GM12875 (cell line): ENCODE results near the gene FGFR3.

ENCODE experiments used
- H3K4me3 ChIP-seq: one replicate; pipeline ENCODE4 v1.5.1; 2011; ENCODE audit warnings: low read depth, low read length, control low read depth
- TF ChIP-seq, protein P1 (sequence below): IDR thresholded peaks from 2 replicates; pipeline ENCODE4 v1.5.1; 2011; ENCODE audit warnings: low read depth, mild to moderate bottlenecking, control low read depth, inconsistent platforms, low read length, moderate library complexity, borderline replicate concordance; ENCODE audit not compliant: insufficient read depth

FGFR3 gene

DNA sequence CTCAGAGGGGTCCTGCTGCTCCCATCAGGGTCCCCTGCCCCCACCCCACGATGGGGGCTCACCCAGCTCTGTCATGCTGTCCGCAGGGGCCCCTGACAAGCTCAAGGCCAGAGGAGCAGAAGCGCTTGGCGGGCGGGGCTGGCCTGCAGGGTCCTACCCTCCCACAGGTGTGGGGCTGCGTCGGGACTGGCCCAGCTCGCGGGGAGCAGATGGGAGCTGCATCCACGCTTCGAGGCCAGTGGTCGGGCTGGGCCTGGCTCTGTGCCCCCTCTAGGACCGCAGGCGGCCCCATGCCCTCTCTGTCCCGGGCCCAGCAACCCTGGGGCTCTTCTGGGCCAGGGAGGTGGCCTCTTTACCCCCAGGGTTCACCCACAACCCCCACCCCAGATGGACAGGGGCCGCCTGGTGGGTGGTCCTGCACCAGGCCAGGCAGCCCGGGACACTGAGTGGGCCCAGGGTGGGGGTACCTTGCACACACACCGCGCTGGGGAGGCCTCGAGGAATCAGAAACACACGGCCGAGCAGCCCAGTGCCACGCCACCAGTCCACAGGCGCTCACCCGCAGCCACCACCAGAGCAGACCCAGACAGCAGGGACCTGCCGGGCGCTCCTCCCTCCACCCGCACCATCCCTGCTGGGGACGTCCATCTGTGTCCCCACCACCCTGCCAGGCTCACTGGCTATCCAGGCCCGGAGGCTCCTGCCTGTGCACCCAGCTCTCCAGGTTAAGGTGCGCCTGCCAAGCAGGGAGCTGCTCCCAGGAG lies 41.8 kb upstream of the FGFR3 start:
- TF ChIP-seq, protein P1, sequence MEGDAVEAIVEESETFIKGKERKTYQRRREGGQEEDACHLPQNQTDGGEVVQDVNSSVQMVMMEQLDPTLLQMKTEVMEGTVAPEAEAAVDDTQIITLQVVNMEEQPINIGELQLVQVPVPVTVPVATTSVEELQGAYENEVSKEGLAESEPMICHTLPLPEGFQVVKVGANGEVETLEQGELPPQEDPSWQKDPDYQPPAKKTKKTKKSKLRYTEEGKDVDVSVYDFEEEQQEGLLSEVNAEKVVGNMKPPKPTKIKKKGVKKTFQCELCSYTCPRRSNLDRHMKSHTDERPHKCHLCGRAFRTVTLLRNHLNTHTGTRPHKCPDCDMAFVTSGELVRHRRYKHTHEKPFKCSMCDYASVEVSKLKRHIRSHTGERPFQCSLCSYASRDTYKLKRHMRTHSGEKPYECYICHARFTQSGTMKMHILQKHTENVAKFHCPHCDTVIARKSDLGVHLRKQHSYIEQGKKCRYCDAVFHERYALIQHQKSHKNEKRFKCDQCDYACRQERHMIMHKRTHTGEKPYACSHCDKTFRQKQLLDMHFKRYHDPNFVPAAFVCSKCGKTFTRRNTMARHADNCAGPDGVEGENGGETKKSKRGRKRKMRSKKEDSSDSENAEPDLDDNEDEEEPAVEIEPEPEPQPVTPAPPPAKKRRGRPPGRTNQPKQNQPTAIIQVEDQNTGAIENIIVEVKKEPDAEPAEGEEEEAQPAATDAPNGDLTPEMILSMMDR, result no peak
- no peak overlapping the region for H3K4me3 ChIP-seq

DNA sequence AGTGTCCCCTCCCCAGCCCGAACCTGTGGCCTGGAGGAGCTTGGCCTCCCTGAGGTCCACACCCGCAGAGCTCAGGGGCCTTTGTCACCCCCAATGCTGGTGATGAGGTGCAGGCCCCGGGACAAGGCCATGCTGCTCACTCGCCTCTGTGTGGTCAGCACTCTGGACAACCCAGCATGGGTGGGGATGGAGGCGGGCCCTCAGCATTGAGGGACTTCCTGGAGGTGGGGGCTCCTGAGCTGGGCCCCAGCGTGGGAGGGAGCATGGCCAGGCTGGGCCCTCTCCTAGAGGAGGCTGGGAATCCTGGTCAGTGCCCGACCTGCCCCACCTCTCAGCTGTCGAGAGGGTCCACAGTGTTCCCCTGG lies 41.2 kb upstream of the FGFR3 start:
- no peak overlapping the region for H3K4me3 ChIP-seq
- TF ChIP-seq, protein P1, result no peak

DNA sequence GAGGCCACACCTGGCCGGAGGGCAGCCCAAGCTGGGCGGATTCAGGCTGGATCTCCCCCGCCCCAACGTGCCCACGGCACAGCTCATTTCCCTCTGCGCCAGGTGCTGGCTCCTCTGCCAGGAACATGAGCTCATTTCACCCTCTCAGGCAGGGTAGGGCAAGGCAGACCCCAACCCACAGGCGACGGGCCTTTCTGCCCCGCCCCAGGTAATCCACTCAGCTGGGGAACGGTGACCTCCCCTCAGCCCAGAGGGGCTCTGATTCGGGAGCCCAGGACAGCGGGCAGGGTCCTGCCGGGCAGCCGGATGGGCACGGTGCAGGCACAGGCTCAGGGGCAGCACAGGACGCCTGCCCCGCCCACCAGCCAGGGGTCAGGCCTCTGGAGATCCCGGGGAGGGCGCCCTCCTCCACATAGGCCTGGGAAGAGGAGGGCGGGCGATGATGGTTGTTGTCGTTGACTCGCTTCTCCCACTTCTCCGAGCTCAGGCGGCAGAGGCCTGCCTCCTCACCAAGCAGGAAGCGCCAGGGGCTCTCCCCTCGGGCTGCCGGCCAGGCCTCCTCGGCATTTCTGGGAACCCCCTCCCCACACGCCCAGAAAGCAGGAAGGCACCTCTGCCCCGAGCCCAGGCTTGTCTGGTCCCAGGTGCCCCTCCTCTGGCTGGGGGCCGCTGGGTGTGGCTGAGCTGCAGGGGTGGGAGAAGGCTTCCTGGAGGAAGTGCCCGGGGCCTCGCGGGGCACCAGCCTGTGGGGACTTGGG lies 40.6 kb upstream of the FGFR3 start:
- TF ChIP-seq, protein P1, result no peak
- H3K4me3 ChIP-seq, result no peak overlapping the region

DNA sequence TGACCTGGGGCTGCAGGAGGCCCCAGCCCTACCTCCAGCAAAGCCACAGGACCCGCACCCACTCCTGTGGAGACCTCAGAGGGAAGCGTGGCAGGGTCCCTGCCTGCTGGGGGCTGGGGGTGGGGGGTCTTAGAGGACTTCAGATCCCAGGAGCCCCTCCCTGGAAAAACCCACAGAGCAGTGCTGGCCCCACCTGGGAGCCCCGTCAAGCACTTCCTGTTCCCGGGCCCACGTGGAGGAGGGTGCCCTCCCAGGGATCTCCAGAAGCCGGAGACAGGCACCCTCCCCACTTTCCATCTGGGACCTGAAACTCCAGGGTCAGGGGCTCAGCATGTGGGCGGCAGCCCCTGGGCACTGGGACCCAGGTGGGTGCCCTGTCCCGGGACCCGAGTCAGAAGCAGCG lies 39.8 kb upstream of the FGFR3 start:
- no peak overlapping the region for H3K4me3 ChIP-seq
- TF ChIP-seq, protein P1, result no peak

DNA sequence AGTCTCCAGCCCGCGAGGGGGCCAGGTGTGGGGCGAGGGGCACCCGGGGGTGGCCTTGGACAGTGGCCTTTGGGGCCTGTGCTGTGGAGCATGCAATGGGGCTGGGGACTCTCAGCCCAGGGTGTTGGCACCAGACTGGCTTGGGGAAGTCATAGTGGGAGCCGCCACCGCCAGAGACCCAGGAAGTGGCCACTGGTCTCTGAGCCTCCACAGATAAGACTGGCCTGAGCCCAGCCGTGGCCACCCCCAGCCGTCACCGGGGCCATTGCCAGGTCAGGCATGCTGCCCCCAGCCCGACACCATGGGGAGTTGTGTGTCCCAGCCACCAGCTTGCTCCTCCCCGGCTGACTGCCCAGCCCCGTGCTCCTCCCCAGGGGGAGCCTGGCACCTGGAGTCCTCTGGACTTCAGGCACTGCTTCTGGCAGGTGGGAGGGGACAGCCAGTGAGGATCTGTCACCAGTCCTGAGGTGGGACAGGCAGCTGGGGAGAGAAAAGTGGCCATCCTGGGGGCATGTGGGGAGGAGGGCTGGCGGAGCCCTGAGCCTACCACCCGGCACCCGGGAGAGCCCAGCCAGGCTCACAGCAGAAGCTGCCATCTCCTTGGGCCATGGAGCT lies 39.3 kb upstream of the FGFR3 start:
- H3K4me3 ChIP-seq, result no peak overlapping the region
- TF ChIP-seq, protein P1, result no peak

DNA sequence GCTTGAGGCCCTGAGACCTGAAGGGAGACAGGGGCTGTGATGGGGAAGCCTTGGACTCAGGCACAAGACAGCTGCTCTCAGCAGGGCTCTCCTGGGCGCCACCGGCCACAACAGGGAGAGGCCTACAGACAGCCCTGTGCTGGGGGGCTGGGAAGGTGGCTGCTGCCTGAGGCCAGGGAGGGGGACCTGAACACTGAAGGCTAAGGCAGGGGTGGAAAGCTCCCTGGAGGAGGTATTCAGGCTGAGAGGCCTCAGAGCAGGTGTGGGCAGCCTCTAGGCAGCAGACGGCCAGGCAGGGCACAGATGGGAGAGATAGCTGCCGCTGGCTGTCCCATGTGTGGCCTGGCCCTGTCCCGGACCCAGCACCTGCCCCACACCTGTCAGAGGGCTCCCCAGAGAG lies 38.8 kb upstream of the FGFR3 start:
- H3K4me3 ChIP-seq, result no peak overlapping the region
- TF ChIP-seq, protein P1, result no peak

DNA sequence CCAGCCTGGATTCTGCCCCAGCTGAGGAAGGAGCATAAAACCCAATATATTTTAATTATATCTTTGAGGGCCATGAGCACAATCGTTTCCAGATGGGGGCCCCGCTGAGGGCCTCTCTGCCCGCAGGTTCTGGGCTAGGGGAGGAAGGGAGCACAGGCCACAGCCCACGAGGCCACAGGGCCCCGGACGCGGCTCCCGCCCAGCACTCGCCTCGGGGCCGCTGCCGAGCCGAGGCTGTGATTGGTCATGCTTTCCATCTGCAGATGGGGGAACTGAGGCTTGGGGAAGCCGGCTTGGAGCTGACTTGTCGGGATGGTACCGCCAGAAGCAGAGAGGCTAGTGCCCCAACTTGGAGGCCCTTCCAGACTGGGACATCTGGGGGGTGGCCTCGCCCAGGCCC lies 37.8 kb upstream of the FGFR3 start:
- H3K4me3 ChIP-seq, result no peak overlapping the region
- TF ChIP-seq, protein P1, result no peak
